HG03469 (cell line): Measurements from ENCODE around the gene CYBC1.
A peak's percentile ranks its signal among the peaks of the same experiment; 100 is the strongest.
"Not testable (repeated sequence)": the region's sequence is repeated elsewhere in the genome, so short reads cannot be mapped to it uniquely, and the experiment has no call there.

Experiments
- ATAC-seq: cut with Tn5 transposase; IDR thresholded peaks from one replicate; pipeline ENCODE4 v1.9.1; 2021; ENCODE audit warnings: mild to moderate bottlenecking, moderate library complexity, moderate number of reproducible peaks; ENCODE audit not compliant: unreplicated experiment

The CYBC1 gene

GRCh38 chr17:82435601-82436583 lies 14.7 kb downstream of the CYBC1 start:
- ATAC-seq = no peak

GRCh38 chr17:82435103-82435502 lies 15.4 kb downstream of the CYBC1 start:
- ATAC-seq = no peak

DNA sequence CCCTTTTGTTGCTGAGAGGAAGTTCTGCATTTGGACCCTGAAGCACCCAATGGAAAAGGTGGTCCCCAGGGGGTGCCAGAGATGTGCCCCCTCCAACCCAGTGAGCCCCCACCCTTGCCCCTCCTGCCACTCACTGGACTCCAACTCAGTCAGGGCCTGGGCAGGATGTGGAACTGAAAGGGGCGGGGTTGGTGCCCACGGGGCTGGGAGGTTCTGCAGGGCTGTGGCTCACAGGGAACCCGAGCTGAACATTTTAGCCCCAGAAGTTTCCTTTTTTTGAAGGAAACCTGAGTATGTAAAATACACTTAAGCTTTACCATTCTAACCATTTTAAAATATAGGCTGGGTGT lies 16.4 kb downstream of the CYBC1 start:
- ATAC-seq = no peak

DNA sequence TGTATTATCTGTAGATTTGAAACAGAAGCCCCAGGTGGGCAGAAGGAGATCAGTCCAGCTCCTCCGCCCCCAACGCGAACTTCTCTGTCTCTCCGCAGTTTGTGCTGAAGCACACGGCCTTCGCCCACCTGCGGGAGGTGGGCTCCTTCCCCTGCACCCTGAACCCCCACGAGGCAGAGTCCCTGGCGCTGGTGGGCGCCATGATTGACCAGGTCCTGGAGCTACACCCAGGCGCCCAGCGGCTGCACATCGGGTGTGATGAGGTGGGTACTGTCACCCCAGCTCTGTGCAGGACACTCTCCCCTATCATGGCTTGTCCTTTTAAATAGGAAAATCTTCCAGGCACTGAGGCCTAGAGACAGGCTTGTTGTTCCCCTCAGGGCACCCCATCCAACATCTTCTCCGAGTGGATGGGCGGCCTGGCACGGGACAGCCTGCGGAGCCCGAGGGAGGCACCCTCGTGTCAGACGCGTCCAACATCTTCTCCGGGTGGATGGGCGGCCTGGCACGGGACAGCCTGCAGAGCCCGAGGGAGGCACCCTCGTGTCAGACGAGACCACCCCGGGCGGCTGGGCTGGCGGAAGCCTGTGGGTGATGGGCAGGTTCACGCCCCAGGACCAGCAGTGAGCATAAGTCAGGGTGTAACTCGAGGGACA lies 16.9 kb downstream of the CYBC1 start:
- no peak for ATAC-seq

GRCh38 chr17:82432017-82432416 lies 18.5 kb downstream of the CYBC1 start:
- no peak for ATAC-seq

DNA sequence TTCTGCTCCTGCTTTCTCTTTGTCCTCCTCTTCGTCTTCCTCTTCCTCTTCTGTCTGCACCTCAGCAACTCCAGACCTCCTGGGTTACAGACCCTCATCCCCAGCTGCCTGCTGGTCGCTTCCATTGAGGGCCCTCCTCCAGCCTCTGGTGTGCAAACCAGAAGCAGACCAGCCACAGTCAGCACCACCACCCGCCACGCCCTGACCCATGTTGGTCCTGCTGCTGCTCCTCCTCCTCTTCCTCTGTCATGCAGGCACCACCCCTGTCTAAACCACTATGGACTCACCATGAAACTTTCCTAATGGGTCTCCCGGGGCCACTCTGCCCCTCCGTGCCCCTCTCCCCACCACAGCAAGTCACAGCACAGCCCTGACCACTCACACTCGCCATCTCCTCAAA lies 20.7 kb downstream of the CYBC1 start:
- ATAC-seq = no peak

DNA sequence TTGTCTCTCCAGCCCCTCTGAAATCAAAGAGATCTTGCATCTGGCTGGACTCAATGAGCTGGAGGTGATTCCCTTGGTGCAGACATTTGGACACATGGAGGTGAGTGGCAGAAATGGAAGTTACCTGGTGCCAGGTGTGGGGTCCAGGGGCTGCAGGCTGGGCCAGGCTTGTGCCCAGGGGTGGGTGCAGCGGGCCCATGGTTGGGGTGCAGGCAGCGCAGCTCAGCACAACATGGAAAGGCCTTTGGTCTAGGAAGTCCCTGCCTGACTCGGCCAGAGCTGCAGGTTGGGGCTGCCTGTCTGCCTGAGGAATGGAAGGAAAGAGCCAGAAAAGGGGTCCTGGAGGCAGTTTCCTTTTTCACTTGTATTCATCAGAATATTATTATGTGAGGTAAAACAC lies 22.0 kb downstream of the CYBC1 start:
- ATAC-seq = no peak

DNA sequence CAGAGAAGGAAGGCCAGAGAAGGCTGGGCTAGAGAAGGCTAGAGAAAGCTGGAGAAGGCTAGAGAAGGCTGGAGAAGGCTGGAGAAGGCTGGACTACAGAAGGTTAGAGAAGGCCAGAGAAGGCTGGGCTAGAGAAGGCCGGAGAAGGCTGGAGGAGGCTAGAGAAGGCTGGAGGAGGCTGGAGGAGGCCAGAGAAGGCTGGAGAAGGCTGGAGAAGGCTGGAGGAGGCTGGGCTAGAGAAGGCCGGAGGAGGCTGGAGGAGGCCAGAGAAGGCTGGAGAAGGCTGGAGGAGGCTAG lies 25.7 kb downstream of the CYBC1 start:
- ATAC-seq = no peak

- ATAC-seq = no peak
These were observed 26.3 kb downstream of the CYBC1 start for GRCh38 chr17:82424001-82424862.

- ATAC-seq = no peak
These were observed 31.0 kb downstream of the CYBC1 start for GRCh38 chr17:82419540-82419939.

DNA sequence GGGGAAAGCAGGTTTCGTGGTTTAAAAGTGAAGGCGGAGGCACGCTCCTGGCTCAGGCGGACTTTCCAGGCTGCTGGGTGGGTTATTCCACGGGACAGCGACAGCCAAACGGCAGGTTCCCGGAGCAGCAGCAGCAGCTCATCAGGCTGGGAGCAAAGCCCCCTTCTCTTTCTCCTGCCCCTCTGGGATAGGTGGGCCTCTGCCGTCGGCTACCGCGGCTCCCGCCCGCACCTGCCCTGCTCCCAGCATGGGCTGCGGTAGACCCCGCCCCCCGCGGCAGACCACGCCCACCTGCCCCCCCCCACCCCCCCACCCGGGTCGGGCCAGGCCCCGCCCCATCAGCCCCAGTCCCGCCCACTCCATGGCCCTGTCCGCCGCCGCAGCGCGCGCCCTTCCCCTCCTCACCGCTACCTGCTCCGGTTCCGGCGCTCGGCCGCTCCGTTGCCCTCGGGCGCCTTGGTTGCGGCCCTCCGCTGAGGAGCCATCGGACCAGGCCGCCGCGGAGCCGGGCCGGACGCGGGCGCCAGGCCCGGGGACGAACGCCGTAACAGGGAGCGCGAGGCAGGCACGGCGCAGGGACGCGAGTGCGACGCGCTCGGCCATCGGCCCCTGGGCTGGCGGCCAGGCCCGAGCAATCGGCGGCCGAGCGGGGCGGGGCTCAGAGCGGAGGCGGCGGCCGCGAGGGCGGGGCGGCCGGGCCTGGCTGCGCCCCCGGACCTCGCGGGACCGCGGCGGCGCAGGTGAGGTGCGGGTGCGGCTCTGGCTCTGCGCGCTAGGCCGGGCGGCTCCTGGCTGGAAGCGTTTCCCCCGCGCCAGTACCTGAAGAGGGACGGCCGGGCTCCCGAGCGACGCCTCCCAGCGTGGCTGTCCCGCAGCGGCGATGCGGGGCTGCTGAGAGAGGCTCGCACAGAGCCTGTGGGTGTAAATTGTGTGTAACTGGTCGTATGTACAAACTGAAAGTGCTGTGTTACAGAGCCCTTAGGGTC lies 32.3 kb downstream of the CYBC1 start, which contains the start of the genes HEXD and OGFOD3:
TSS of gene HEXD (plus strand) at position 347 of the 986 bp plus-strand sequence. CDS start 1,453 bp downstream, outside the sequence.
TSS of gene OGFOD3 (minus strand) at position 586 of the 986 bp plus-strand sequence. CDS start at position 485, 101 bp downstream.
- peak; percentile 66 for ATAC-seq

DNA sequence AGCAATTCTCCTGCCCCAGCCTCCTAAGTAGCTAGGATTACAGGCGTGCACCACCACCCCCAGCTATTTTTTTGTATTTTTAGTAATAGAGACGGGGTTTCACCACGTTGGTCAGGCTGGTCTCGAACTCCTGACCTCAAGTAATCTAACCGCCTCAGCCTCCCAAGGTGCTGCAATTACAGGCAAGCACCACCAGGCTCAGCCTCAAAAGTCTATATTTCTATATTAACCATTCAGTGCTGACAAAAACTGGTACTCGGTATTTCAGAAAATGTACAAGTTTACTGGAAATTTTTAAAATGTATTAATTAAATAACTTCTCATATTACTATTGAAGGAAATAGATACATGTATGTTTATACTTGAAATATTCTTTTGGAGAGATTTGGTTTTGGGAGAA lies 33.8 kb downstream of the CYBC1 start:
- ATAC-seq = no peak

DNA sequence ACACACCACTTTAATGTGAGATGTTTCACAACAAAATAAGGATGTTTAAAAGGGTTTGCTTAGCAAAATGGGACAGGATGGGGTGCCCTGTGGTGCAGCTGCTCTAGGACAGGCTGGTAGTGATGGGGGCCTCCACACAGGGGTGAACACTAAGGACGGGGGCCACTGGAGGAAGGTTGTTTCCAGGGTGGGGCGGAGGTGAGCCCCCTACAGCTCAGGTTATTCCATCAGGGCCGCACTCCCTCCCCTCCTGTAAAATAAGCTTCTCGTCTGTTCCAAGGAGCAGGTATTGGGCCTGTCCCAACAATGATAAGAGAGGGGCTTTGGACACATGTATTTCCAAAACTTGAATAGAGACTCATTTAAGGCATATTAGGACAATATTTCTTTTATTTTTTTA lies 34.3 kb downstream of the CYBC1 start:
- no peak for ATAC-seq

DNA sequence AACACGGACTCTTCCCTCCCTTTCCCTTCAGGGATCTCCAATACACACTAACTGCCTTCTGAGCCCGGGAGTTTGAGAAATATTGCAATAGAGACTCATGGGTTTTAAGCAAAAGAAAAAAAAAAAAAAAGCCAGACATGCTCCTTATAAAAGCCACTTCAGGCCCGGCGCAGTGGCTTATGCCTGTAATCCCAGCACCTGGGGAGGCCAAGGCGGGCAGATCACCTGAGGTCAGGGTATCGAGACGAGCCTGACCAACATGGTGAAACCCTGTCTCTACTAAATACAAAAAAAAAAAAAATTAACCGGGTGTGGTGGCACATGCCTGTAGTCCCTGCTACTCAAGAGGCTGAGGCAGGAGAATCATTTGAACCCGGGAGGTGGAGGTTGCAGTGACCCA lies 34.8 kb downstream of the CYBC1 start:
- no peak for ATAC-seq

GRCh38 chr17:82415336-82415735 lies 35.2 kb downstream of the CYBC1 start:
- no peak for ATAC-seq

DNA sequence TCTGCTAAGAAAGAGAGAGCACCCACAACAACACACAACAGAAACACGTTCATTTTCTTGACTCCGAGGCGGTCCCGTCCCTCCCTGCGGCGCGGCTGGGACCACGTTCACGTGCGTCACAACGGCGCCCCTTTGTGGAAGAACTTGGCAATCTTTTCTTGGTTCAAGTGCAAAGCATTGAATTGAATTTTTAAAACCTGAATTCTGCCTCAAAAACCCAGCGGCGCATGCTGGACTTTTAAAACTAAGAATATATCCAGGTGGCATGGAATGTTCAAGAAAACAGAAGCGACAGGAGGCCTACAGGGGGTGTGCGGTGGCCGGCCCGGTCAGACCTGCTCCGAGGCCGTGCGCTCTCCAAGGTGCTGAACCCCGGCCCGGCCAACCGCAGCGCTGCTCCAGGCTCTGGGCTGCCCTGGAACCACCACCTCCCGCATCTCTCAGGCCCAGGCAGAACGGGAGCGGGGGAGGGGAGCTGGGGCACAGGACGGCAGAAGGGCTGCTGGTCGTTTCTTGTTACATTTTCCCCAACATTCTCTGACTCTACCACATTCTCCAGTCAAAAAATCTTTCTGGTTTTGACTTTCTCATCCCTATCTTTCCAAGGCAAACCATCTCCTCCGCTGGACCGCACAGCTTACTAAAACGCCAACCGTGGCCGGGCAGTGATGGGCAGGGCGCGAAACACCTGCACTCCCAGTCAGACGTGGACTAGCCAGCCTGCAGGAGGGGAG lies 35.8 kb downstream of the CYBC1 start:
- no peak for ATAC-seq

DNA sequence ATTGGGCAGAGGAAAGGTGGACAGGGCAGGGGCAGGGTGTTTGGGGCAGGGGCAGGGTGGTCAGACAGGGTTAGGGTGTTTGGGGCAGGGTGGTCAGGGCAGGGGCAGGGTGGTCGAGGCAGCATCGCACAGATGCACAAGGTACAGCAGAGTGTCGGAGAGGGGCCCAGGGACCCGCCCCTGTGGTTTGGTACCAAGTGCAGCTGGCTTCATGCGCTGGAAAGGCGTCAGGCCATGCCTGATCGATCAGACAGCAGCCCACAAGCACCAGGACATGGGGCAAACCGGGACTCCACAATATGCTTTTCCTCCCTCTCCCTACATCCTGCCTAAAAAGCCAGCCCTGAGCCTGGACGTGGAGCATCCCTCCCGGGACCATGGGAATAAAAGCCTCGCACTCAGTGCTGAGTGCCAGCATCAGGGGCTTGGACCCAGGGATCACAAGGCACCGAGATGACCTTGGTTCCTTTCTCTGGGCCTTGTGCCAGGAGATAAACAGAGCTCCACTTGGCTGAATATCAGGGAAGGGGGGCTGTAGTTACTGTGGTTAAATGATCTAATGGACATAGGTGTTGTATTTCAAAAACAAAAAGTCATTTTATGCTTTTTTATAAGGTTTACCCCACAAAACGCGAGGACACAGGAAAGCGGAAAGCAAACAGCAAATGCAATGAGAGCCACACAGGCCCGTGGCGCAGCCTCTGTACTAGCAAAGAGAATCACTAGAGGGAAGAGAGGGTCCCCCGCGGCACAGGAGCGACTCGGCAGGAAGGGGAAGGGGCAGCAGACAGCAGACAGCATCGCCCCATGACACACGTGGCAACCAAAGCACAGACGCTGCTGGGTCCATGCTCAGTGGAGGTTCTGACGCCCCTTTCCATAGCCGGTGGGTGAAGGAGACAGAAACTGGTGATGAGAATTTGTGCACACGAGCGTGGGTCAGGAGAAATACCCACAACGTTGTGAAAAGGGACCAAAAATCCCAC lies 37.7 kb downstream of the CYBC1 start:
- ATAC-seq = no peak

DNA sequence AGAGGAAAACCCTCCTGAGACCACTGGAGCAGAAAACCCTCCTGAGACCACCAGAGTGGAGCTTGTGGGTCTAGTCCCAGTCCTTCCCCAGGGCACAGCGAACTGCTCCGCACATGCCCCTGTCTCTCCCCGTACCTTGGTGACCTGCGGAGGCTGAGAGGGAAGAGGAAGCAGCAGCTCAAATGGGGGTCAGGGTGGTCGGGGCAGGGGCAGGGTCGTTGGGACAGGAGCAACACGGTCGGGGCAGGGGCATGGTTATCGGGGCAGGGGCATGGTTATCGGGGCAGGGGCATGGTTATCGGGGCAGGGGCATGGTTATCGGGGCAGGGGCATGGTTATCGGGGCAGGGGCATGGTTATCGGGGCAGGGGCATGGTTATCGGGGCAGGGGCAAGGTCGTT lies 38.5 kb downstream of the CYBC1 start:
- not testable (repeated sequence) for ATAC-seq
